Tibial nerve (tissue), 4 donors: ENCODE results near the gene RELB. TPM values are rescaled to one million over a fixed set of nuclear protein-coding genes. Genes with fewer than 3 reads are reported as not detected.
A peak's percentile ranks its signal among the peaks of the same experiment; 100 is the strongest.

Experiments
- DNase-seq, 2 donors: peaks; one replicate each; pipeline ENCODE4 v3.0.0-alpha.2; 2019; ENCODE audit warnings: low spot score in 2 of 2
- H3K27ac ChIP-seq, 4 donors: fragments of 200-600 bp; sonication (generic) in 3 of 4; one replicate each; pipeline ENCODE4 v1.5.1; 2017 to 2019; ENCODE audit warnings: mild to moderate bottlenecking in 1 of 4
- H3K27me3 ChIP-seq, 2 donors: fragments of 200-600 bp; sonication (generic) in 1 of 2; one replicate each; pipeline versions ENCODE4 v1.5.1 to v1.6.0; 2017 to 2019
- H3K36me3 ChIP-seq, 3 donors: fragments of 200-600 bp; sonication (generic); one replicate each; pipeline ENCODE4 v1.5.1; 2018 to 2019
- H3K4me1 ChIP-seq, 4 donors: fragments of 200-600 bp; sonication (generic) in 3 of 4; one replicate each; pipeline ENCODE4 v1.5.1; 2017 to 2019
- H3K4me3 ChIP-seq, 4 donors: fragments of 200-600 bp; sonication (generic) in 3 of 4; one replicate each; pipeline ENCODE4 v1.5.1; 2017 to 2019; ENCODE audit warnings: mild to moderate bottlenecking in 1 of 4, moderate library complexity in 1 of 4
- H3K9me3 ChIP-seq, 4 donors: fragments of 200-600 bp; sonication (generic) in 3 of 4; one replicate each; pipeline ENCODE4 v1.5.1; 2017 to 2019
- EP300 ChIP-seq, 2 donors: sonication (generic); formaldehyde crosslinking; IDR thresholded peaks; one replicate each; pipeline ENCODE4 v1.6.1; 2017; ENCODE audit warnings: antibody characterized with exemption in 2 of 2, mild to moderate bottlenecking in 1 of 2
- POLR2A ChIP-seq, 2 donors: fragments of 450-650 bp; IDR thresholded peaks; one replicate each; pipeline ENCODE4 v1.6.1; 2017; ENCODE audit warnings: antibody characterized with exemption in 2 of 2, mild to moderate bottlenecking in 2 of 2, moderate library complexity in 2 of 2
- WGBS, 2 donors: methylation state at CpG; one replicate each; pipeline ENCODE4 v1.1.5; 2018; 5-methylcytosine and 5-hydroxymethylcytosine counted together
- total RNA-seq, 4 donors: library from RNA; depleted of rRNA; stranded (reverse); fragments of >200 nt; gene quantifications; one replicate each; pipeline ENCODE4 v1.1.0, GENCODE V29; 2016
- TF ChIP-seq, protein P1 (sequence below), 5 experiments: fragments of 200-600 bp in 3 of 5; fragments of 450-650 bp in 2 of 5; sonication (generic) in 3 of 5; IDR thresholded peaks; one replicate each; pipeline ENCODE4 v1.5.1; 2016 to 2019; ENCODE audit warnings: antibody characterized with exemption in 5 of 5, mild to moderate bottlenecking in 3 of 5, moderate library complexity in 2 of 5

RELB gene
- total RNA-seq, 4 donors from 2014 or later: 4.2 to 14.9 (median 9.9) TPM

DNA sequence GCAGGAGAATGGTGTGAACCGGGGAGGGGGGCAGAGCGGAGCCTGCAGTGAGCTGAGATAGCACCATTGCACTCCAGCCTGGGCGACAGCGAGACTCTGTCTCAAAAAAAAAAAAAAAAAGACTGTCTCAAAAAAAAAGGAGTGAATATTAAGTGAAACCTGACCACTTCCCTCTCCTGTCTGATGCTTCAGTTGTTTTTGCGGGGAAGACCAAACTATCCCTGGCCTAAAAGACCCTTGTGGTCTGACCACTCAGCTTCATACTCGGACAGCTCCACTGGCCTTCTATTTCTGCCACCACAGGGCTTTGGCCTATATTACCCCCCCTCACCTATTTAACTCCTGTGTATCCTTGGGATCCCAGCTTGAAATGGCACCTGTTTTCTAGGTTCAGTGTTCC lies 39.9 kb downstream of the RELB start:
- 84 to 87% methylated on average over 6 of the region's 6 CpGs for WGBS, 2 donors
- no peak for DNase-seq
- peaks cover 0 to 68% (median 19%) of the 10 kb centered on the region in 3 donors for H3K36me3 ChIP-seq
- no peaks in the 10 kb centered on the region for H3K9me3 ChIP-seq
- no peak overlapping the region for H3K4me3 ChIP-seq
- no peak for TF ChIP-seq EP300 (IDR thresholded peaks at IDR 0.05)
- TF ChIP-seq, protein P1, sequence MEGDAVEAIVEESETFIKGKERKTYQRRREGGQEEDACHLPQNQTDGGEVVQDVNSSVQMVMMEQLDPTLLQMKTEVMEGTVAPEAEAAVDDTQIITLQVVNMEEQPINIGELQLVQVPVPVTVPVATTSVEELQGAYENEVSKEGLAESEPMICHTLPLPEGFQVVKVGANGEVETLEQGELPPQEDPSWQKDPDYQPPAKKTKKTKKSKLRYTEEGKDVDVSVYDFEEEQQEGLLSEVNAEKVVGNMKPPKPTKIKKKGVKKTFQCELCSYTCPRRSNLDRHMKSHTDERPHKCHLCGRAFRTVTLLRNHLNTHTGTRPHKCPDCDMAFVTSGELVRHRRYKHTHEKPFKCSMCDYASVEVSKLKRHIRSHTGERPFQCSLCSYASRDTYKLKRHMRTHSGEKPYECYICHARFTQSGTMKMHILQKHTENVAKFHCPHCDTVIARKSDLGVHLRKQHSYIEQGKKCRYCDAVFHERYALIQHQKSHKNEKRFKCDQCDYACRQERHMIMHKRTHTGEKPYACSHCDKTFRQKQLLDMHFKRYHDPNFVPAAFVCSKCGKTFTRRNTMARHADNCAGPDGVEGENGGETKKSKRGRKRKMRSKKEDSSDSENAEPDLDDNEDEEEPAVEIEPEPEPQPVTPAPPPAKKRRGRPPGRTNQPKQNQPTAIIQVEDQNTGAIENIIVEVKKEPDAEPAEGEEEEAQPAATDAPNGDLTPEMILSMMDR (IDR thresholded peaks at IDR 0.05): no peak
- TF ChIP-seq POLR2A (IDR thresholded peaks at IDR 0.05): no peak
- no peak overlapping the region for H3K27ac ChIP-seq
- H3K4me1 ChIP-seq: peaks cover 0 to 67% (median 30%) of the 10 kb centered on the region in 4 donors
- H3K27me3 ChIP-seq: no peaks in the 10 kb centered on the region

DNA sequence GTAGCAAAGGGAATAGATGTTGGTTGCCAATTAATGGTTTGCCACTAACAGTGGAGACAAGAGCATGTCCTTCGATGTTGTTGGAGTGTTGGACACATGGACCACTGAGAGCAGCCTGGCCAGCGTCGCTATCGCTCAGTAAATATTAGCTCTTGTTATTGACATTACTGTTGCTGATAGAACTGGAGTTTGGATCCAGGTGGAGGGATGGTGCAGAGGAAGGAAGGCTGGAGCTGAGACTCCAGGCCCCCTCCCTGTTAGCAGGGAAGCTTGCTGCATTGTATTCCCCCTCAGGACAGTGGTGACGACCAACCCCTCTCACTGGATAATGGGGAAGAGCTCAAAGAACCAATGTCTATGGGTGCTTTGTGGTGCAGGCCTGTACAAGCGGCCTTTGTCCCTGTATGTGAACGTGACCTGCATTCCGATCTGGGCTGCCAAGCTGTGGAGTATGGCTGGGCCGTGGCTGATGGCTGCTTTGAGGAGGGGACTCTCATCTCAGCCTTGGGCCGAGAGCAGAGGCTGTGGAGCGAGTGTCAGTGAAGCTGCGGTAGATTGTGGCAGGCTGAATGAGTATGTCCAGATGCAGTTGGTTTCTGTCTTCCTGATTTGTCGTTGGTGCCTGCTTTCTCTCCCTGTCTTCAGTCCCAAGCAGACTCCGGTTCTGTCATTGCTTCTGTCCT lies 44.5 kb downstream of the RELB start:
- H3K36me3 ChIP-seq: peaks cover 0 to 54% (median 10%) of the 10 kb centered on the region in 3 donors
- H3K9me3 ChIP-seq: no peaks in the 10 kb centered on the region
- H3K4me1 ChIP-seq: peaks cover 0 to 83% (median 21%) of the 10 kb centered on the region in 4 donors
- TF ChIP-seq, protein P1 (IDR thresholded peaks at IDR 0.05): no peak
- TF ChIP-seq EP300 (IDR thresholded peaks at IDR 0.05): no peak
- TF ChIP-seq POLR2A (IDR thresholded peaks at IDR 0.05): no peak
- H3K4me3 ChIP-seq: no peak overlapping the region
- H3K27ac ChIP-seq: peak overlapping the region in 3 of 4 donors; percentile 17 to 64 (median 64)
- 43 to 50% methylated on average over 14 of the region's 14 CpGs for WGBS, 2 donors
- no peaks in the 10 kb centered on the region for H3K27me3 ChIP-seq
- no peak for DNase-seq

GRCh38 chr19:45046355-45046754 lies 45.1 kb downstream of the RELB start:
- 60 to 64% methylated on average over 6 to 7 of the region's 7 CpGs for WGBS, 2 donors
- peak overlapping the region in 3 of 4 donors; percentile 17 to 64 (median 57) for H3K27ac ChIP-seq
- H3K4me1 ChIP-seq: peaks cover 0 to 80% (median 18%) of the 10 kb centered on the region in 4 donors
- H3K4me3 ChIP-seq: no peak overlapping the region
- no peaks in the 10 kb centered on the region for H3K9me3 ChIP-seq
- no peaks in the 10 kb centered on the region for H3K27me3 ChIP-seq
- DNase-seq: no peak
- TF ChIP-seq, protein P1 (IDR thresholded peaks at IDR 0.05): no peak
- TF ChIP-seq POLR2A (IDR thresholded peaks at IDR 0.05): no peak
- no peak for TF ChIP-seq EP300 (IDR thresholded peaks at IDR 0.05)
- H3K36me3 ChIP-seq: peaks cover 0 to 52% (median 9%) of the 10 kb centered on the region in 3 donors

DNA sequence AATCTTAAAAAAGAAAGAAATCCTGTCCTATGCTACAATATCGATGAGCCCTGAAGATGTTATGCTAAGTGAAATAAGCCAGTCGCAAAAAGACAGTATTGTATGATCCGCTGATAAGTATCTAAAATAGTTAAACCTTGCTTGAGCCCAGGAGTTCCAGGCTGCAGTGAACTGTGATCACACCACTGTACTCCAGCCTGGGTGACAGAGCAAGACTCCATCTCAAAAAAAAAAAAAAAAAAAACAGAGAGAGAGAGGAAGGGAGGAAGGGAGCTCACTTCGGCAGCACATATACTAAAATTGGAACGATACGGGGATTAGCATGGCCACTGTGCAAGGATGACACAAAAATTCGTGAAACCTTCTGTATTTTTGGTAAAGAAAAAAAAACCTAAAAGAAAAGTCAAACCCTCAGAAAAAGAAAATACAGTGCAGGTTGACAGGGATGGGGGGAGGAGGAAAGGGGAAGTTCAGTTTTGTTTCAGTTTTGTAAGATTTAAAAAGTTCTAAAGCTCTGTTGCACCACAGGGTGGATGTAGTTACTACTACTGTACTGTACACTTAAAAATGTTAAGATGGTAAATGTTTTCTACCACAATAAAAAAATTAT lies 46.0 kb downstream of the RELB start:
- Histone ChIP-seq H3K27ac (no peak overlapping the region), H3K4me1 (peaks cover 0 to 73% (median 17%) of the 10 kb centered on the region in 4 donors), H3K36me3 (peaks cover 0 to 52% (median under 1%) of the 10 kb centered on the region in 3 donors), H3K4me3 (no peak overlapping the region), H3K9me3 (no peaks in the 10 kb centered on the region), H3K27me3 (no peaks in the 10 kb centered on the region)
- no peak for DNase-seq
- TF ChIP-seq EP300 (IDR thresholded peaks at IDR 0.05) (no peak), POLR2A (IDR thresholded peaks at IDR 0.05) (no peak)
- TF ChIP-seq, protein P1 (IDR thresholded peaks at IDR 0.05): no peak
- 70 to 73% methylated on average over 7 of the region's 7 CpGs for WGBS, 2 donors
